ENCODE data around the gene JADE3.

The JADE3 gene

DNA sequence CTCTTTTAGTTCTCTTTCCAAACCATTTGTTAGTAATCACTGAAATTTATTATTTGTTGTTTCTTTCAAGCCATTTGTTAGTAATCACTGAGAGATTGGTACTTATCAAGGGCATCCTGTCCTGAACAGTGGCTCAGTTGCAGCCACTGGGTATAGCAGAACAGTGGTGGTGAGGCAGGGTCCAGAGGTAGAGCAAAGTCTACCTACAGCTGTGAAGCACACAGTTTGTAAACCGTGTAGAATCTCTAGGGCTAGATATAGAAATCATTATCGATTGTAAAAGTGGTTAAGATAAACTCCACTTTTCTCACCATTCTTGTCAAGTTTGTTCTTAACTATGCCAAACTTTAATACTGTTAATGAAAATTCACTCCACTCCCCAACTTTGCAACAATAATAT lies 4.1 kb downstream of the JADE3 start:
- H3K79me2 ChIP-seq (ENCODE audit: insufficient read depth, low read length), result no peaks in the 10 kb centered on the region
- TF ChIP-seq, protein P1, sequence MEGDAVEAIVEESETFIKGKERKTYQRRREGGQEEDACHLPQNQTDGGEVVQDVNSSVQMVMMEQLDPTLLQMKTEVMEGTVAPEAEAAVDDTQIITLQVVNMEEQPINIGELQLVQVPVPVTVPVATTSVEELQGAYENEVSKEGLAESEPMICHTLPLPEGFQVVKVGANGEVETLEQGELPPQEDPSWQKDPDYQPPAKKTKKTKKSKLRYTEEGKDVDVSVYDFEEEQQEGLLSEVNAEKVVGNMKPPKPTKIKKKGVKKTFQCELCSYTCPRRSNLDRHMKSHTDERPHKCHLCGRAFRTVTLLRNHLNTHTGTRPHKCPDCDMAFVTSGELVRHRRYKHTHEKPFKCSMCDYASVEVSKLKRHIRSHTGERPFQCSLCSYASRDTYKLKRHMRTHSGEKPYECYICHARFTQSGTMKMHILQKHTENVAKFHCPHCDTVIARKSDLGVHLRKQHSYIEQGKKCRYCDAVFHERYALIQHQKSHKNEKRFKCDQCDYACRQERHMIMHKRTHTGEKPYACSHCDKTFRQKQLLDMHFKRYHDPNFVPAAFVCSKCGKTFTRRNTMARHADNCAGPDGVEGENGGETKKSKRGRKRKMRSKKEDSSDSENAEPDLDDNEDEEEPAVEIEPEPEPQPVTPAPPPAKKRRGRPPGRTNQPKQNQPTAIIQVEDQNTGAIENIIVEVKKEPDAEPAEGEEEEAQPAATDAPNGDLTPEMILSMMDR (IDR thresholded peaks at IDR 0.05; ENCODE audit: insufficient read depth, low read length, poor library complexity, severe bottlenecking), result no peak
- TF ChIP-seq EZH2phosphoT487 (conservative IDR thresholded peaks at IDR 0.05; ENCODE audit: low read length), result no peak

DNA sequence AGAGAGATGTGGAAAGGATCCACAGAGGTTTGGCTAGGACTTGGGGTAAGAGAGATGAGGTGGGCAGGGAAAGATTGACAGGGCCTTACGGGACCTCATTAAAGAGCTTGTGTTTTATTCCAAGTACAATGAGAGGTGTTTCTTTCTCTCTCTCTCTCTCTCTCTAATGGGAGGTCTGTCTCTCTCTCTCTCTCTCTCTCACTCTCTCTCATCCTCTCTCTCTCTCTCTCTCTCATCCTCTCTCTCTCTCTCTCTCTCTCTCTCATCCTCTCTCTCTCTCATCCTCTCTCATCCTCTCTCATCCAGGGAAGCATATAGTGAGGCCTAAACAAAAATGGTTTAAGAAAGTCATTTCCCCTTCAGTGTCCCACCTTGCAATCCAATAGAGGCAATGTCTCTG lies 5.4 kb downstream of the JADE3 start:
- no peak overlapping the region for H3K9ac ChIP-seq (ENCODE audit: low read length)
- no peaks in the 10 kb centered on the region for H3K27me3 ChIP-seq (ENCODE audit: low read length)
- TF ChIP-seq EZH2phosphoT487 (conservative IDR thresholded peaks at IDR 0.05; ENCODE audit: low read length), result no peak
- TF ChIP-seq, protein P1 (IDR thresholded peaks at IDR 0.05; ENCODE audit: insufficient read depth, low read length, poor library complexity, severe bottlenecking), result no peak
- H3K4me2 ChIP-seq (ENCODE audit: low read depth, low read length, poor library complexity, severe bottlenecking), result no peak overlapping the region
- H3K9me2 ChIP-seq (replicated peaks; ENCODE audit: insufficient read depth, low read length), result no peaks in the 10 kb centered on the region
- H3K36me3 ChIP-seq (ENCODE audit: low read length), result no peaks in the 10 kb centered on the region
- no peak overlapping the region for H3K27ac ChIP-seq (ENCODE audit: low read depth, low read length)
- no peaks in the 10 kb centered on the region for H3K9me3 ChIP-seq (ENCODE audit: insufficient read depth, low read length)
- no peak overlapping the region for H3K4me3 ChIP-seq (ENCODE audit: insufficient read depth, low read length, poor library complexity, severe bottlenecking)
- no peaks in the 10 kb centered on the region for H4K20me1 ChIP-seq (ENCODE audit: low read depth, low read length)
- H3F3A ChIP-seq (ENCODE audit: insufficient read depth), result no peaks in the 10 kb centered on the region
- no peak overlapping the region for H2AFZ ChIP-seq (ENCODE audit: low read depth, low read length, severe bottlenecking)
- H3K79me2 ChIP-seq (ENCODE audit: insufficient read depth, low read length), result no peaks in the 10 kb centered on the region

More for the DNA sequence above, 4.1 kb downstream of the JADE3 start:
- H3K4me2 ChIP-seq (ENCODE audit: low read depth, low read length, poor library complexity, severe bottlenecking), result no peak overlapping the region
- no peaks in the 10 kb centered on the region for H3F3A ChIP-seq (ENCODE audit: insufficient read depth)
- H2AFZ ChIP-seq (ENCODE audit: low read depth, low read length, severe bottlenecking), result no peak overlapping the region
- H3K36me3 ChIP-seq (ENCODE audit: low read length), result no peaks in the 10 kb centered on the region
- no peak overlapping the region for H3K9ac ChIP-seq (ENCODE audit: low read length)
- H3K27me3 ChIP-seq (ENCODE audit: low read length), result no peaks in the 10 kb centered on the region
- no peaks in the 10 kb centered on the region for H3K9me3 ChIP-seq (ENCODE audit: insufficient read depth, low read length)
- no peaks in the 10 kb centered on the region for H3K9me2 ChIP-seq (replicated peaks; ENCODE audit: insufficient read depth, low read length)
- H4K20me1 ChIP-seq (ENCODE audit: low read depth, low read length), result no peaks in the 10 kb centered on the region
- no peak overlapping the region for H3K27ac ChIP-seq (ENCODE audit: low read depth, low read length)
- H3K4me3 ChIP-seq (ENCODE audit: insufficient read depth, low read length, poor library complexity, severe bottlenecking), result no peak overlapping the region

DNA sequence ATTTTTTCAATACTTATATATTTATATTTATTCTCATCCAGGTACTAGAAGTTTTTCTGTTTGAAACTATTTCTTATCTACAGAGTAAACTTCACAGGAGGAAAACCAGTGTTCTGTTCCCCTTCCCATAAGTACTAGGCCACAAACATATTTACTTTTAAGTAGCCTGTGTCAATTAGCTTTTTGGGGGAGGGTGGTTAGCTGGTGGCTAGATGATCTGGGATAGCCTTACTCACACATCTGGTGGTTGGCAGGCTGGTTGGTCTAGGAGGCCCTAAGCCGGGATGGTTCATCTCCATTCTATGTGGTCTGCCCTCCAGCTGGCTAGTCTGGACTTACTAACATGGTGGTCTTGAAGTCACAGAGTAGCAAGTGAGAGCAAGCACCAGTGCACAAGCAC lies 6.2 kb downstream of the JADE3 start:
- Histone ChIP-seq H3K4me2 (ENCODE audit: low read depth, low read length, poor library complexity, severe bottlenecking) (no peak overlapping the region), H3K27ac (ENCODE audit: low read depth, low read length) (no peak overlapping the region), H3K79me2 (ENCODE audit: insufficient read depth, low read length) (no peaks in the 10 kb centered on the region), H3K9ac (ENCODE audit: low read length) (no peak overlapping the region), H3K4me3 (ENCODE audit: insufficient read depth, low read length, poor library complexity, severe bottlenecking) (no peak overlapping the region), H3K27me3 (ENCODE audit: low read length) (no peaks in the 10 kb centered on the region), H4K20me1 (ENCODE audit: low read depth, low read length) (no peaks in the 10 kb centered on the region), H3F3A (ENCODE audit: insufficient read depth) (no peaks in the 10 kb centered on the region), H2AFZ (ENCODE audit: low read depth, low read length, severe bottlenecking) (no peak overlapping the region), H3K9me2 (replicated peaks; ENCODE audit: insufficient read depth, low read length) (no peaks in the 10 kb centered on the region), H3K9me3 (ENCODE audit: insufficient read depth, low read length) (no peaks in the 10 kb centered on the region), H3K36me3 (ENCODE audit: low read length) (no peaks in the 10 kb centered on the region)
- TF ChIP-seq, protein P1 (IDR thresholded peaks at IDR 0.05; ENCODE audit: insufficient read depth, low read length, poor library complexity, severe bottlenecking), result no peak
- TF ChIP-seq EZH2phosphoT487 (conservative IDR thresholded peaks at IDR 0.05; ENCODE audit: low read length), result no peak
